Upper lobe of left lung (tissue), 4 donors: Measurements from ENCODE around the gene AKAP6.

ENCODE experiments used
- CTCF ChIP-seq, 6 experiments: fragments of 450-650 bp in 4 of 6; fragments of 200-600 bp in 2 of 6; sonication (generic) in 2 of 6; IDR thresholded peaks; one replicate each; pipeline ENCODE4 v1.5.1; 2016 to 2019; ENCODE audit warnings: antibody characterized with exemption in 6 of 6
- EP300 ChIP-seq, 4 donors: sonication (generic); formaldehyde crosslinking; IDR thresholded peaks; one replicate each; pipeline ENCODE4 v1.5.1; 2017; ENCODE audit warnings: antibody characterized with exemption in 4 of 4, control low read depth in 2 of 4
- POLR2A ChIP-seq, 4 donors: fragments of 450-650 bp; IDR thresholded peaks; one replicate each; pipeline ENCODE4 v1.5.1; 2016 to 2017; ENCODE audit warnings: antibody characterized with exemption in 4 of 4, mild to moderate bottlenecking in 2 of 4
- POLR2AphosphoS5 ChIP-seq, 2 donors: sonication (generic); formaldehyde crosslinking; IDR thresholded peaks; one replicate each; pipeline ENCODE4 v1.5.1; 2017; ENCODE audit warnings: antibody characterized with exemption in 2 of 2

- TF ChIP-seq CTCF (IDR thresholded peaks at IDR 0.05) (no peak), POLR2A (IDR thresholded peaks at IDR 0.05) (no peak), POLR2AphosphoS5 (IDR thresholded peaks at IDR 0.05) (no peak), EP300 (IDR thresholded peaks at IDR 0.05) (no peak)
Measured at GRCh38 chr14:32368107-32368506, 39.0 kb downstream of the AKAP6 start.
